ENCODE data around the gene PCDHB5.
"Not testable (repeated sequence)": the region's sequence is repeated elsewhere in the genome, so short reads cannot be mapped to it uniquely, and the experiment has no call there.

PCDHB5 gene

GRCh38 chr5:141135030-141135717, at the start of gene PCDHB5:
PCDHB5 (plus strand) TSS chr5:141135206; CDS start chr5:141135435, 229 bp downstream.
- Histone ChIP-seq H3K27ac (no peak within 1 kb of the TSS), H3K4me1 (ENCODE audit: control insufficient read depth in 1 of 2, insufficient read depth in 1 of 2, low read depth in 1 of 2, low read length in 1 of 2) (no peaks in the 10 kb centered on the region), H3K9me3 (peaks cover 10% of the 10 kb centered on the region), H3K36me3 (no peaks in the 10 kb centered on the region), H3K27me3 (peaks cover 12% of the 10 kb centered on the region), H3K4me3 (ENCODE audit: low read depth in 1 of 2, low read length in 1 of 2) (no peak within 1 kb of the TSS)
- no peak for TF ChIP-seq CTCF (IDR thresholded peaks at IDR 0.05)

- H3K27me3 ChIP-seq: peaks cover 20% of the 10 kb centered on the region
- H3K9me3 ChIP-seq: no peaks in the 10 kb centered on the region
- no peaks in the 10 kb centered on the region for H3K36me3 ChIP-seq
- no peak for TF ChIP-seq CTCF (IDR thresholded peaks at IDR 0.05)
- H3K27ac ChIP-seq: no peak within 1 kb of the TSS
- no peak within 1 kb of the TSS for H3K4me3 ChIP-seq (ENCODE audit: low read depth in 1 of 2, low read length in 1 of 2)
- H3K4me1 ChIP-seq (ENCODE audit: control insufficient read depth in 1 of 2, insufficient read depth in 1 of 2, low read depth in 1 of 2, low read length in 1 of 2): no peaks in the 10 kb centered on the region
Measured at GRCh38 chr5:141094481-141095262, 40.3 kb upstream of the PCDHB5 start, which contains the start of gene PCDHB2. PCDHB2 (plus strand) TSS chr5:141094615; CDS start chr5:141094791, 176 bp downstream.

- Histone ChIP-seq H3K4me1 (ENCODE audit: control insufficient read depth in 1 of 2, insufficient read depth in 1 of 2, low read depth in 1 of 2, low read length in 1 of 2) (no peaks in the 10 kb centered on the region), H3K9me3 (peaks cover 1% of the 10 kb centered on the region), H3K27me3 (peaks cover 20% of the 10 kb centered on the region), H3K4me3 (ENCODE audit: low read depth in 1 of 2, low read length in 1 of 2) (no peak overlapping the region), H3K27ac (no peak overlapping the region), H3K36me3 (no peaks in the 10 kb centered on the region)
- TF ChIP-seq CTCF (IDR thresholded peaks at IDR 0.05): no peak
Measured at GRCh38 chr5:141095263-141095641, 39.8 kb upstream of the PCDHB5 start.

GRCh38 chr5:141096181-141096580, 38.8 kb upstream of the PCDHB5 start:
- not testable (repeated sequence) for H3K9me3 ChIP-seq

GRCh38 chr5:141096586-141096985, 38.4 kb upstream of the PCDHB5 start:
- H3K36me3 ChIP-seq; H3K4me1 ChIP-seq (ENCODE audit: control insufficient read depth in 1 of 2, insufficient read depth in 1 of 2, low read depth in 1 of 2, low read length in 1 of 2); H3K4me3 ChIP-seq (ENCODE audit: low read depth in 1 of 2, low read length in 1 of 2); H3K9me3 ChIP-seq; H3K27ac ChIP-seq: not testable (repeated sequence)
- peaks cover 27% of the 10 kb centered on the region for H3K27me3 ChIP-seq

More at GRCh38 chr5:141096181-141096580, 38.8 kb upstream of the PCDHB5 start:
- H3K27ac ChIP-seq; H3K4me1 ChIP-seq (ENCODE audit: control insufficient read depth in 1 of 2, insufficient read depth in 1 of 2, low read depth in 1 of 2, low read length in 1 of 2); H3K4me3 ChIP-seq (ENCODE audit: low read depth in 1 of 2, low read length in 1 of 2); H3K36me3 ChIP-seq: not testable (repeated sequence)
- H3K27me3 ChIP-seq: peaks cover 23% of the 10 kb centered on the region

GRCh38 chr5:141100243-141100805, 34.7 kb upstream of the PCDHB5 start, which contains the start of gene PCDHB3:
PCDHB3 (plus strand) TSS chr5:141100473; CDS start chr5:141100650, 177 bp downstream.
- H3K9me3 ChIP-seq: peaks cover 4% of the 10 kb centered on the region
- TF ChIP-seq CTCF (IDR thresholded peaks at IDR 0.05): no peak
- no peak within 1 kb of the TSS for H3K27ac ChIP-seq
- no peaks in the 10 kb centered on the region for H3K4me1 ChIP-seq (ENCODE audit: control insufficient read depth in 1 of 2, insufficient read depth in 1 of 2, low read depth in 1 of 2, low read length in 1 of 2)
- H3K36me3 ChIP-seq: no peaks in the 10 kb centered on the region
- no peak within 1 kb of the TSS for H3K4me3 ChIP-seq (ENCODE audit: low read depth in 1 of 2, low read length in 1 of 2)
- peaks cover 16% of the 10 kb centered on the region for H3K27me3 ChIP-seq

Data from neutrophil (primary cell).